ENCODE data around the gene OPCML.

The OPCML gene

DNA sequence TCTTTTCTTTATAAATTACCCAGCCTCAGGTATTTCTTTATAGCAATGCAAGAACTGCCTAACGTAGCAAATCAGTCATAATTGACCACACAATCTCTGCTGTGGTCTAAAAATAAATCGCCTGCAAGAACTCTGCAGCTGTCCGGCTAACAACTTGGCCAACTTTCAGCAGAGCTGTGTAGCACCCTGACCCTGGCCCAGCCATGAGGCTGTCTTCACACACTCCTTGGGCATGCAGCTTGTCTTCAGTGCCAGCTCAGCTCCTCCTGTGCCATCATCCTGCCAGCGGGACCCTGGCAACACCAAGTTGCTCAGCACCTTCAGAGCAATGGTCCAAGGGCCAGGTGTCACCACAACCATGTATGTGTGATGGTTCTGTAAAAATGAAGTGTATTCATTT is 355.6 kb downstream of the OPCML start:
- no peak for DNase-seq (ENCODE audit: low read depth)

GRCh38 chr11:133175103-133175502 is 357.2 kb downstream of the OPCML start:
- DNase-seq (ENCODE audit: low read depth): no peak

- no peak for DNase-seq (ENCODE audit: low read depth)
These were observed 358.4 kb downstream of the OPCML start for GRCh38 chr11:133173810-133174412.

DNA sequence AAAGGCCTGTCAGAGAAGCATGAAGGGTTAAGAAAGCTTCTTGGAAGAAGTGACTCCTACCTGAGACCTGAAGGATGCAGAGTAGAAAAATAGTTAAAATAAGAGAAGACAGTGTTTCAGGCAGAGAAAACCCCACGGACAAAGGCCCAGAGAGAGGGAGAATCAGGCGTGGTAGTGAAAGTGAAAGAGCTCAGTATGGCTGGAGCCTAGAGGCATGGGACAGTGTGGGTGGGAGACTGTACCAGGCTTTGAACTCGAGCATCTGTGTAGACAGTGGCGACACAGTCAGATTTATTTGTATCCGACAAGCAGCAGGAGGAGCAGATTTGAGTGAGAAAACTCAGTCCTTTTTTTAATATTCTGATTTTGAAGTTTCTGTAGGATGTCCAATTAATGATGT is 360.0 kb downstream of the OPCML start:
- DNase-seq (ENCODE audit: low read depth): no peak

- no peak for DNase-seq (ENCODE audit: low read depth)
These were observed 360.9 kb downstream of the OPCML start for GRCh38 chr11:133171374-133171773.

GRCh38 chr11:133168016-133168415 is 364.3 kb downstream of the OPCML start:
- DNase-seq (ENCODE audit: low read depth): no peak

DNA sequence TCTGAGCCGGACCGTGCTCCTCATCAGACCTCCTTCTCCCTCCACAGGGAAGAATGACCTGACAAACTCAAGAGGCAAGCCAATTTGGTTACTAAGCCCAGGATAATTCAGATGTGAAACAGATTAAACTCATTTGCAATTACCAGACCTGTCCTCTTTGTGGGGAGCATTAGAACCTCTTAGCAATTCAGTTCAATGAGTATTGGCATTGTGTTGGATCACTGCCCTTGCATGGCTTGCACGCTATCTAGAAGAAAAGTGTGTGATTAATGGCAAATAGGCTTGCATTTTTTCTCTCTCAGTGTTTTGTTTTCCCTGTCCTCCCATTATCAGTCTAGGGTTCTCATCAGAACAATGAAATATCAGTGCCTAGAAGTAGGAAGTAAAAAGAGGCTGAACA is 365.6 kb downstream of the OPCML start:
- no peak for DNase-seq (ENCODE audit: low read depth)

DNA sequence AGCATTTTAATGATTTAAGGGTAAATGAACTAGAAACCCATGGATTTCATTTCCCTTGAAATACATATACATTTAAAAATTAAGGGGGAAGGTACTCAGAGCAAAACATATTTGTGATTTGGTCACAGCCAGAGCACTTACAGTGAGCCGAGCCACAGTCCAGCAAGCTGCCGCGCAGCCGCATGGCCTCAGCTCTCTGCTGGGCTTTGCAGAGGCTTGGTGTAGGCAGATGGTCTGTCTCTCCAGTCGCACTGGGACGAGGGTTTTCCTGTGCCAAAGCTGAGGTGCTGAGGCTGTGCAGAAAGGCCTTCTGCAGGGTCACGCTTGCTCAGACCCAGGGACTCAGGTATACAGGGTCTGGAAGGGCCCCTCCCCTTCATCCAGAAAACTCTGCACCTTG is 367.3 kb downstream of the OPCML start:
- DNase-seq (ENCODE audit: low read depth): no peak

DNA sequence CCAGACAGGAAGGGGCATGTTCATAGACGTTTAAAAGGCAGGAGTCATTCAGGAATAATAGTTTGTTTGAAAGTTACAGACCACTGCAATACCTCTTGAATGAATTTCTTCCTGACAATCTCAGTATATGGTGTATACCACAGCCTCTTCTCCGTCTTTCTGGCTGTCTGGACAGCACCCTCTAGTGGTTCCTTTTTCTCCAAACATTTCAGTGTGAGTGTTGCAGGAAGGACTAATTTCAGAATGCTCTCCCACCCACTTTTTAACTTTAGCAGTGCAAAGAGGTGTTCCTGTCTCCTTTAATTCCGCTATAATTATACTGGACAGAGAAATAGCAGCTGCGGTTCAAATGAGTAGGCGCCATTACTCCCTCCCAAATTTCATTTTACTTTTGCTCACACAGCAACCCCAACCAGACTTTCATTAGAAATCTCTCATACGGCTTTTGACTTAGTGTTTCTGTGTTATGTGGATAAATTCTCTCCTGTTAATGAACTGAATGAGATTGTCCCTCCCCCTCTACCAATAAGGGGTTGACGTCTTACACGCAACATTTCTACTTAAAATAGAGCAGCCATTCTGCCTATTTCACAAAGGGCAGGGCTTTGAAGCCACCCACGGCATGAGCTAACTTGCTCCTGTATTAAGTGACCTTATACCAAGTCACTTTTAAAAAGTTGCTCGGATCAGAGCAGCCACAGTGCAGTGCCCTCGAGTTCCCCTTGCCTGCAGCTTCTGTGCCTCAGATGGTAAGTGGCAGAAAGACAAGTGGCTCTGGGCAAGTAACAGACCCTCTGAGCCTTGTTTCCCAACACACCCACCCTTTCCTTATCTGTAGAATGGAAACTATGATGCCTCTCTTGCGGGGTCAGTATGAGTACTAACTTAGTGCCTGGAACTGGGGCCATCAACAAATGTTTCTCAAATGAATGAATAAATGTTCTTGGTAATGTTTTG is 368.6 kb downstream of the OPCML start:
- no peak for DNase-seq (ENCODE audit: low read depth)

DNA sequence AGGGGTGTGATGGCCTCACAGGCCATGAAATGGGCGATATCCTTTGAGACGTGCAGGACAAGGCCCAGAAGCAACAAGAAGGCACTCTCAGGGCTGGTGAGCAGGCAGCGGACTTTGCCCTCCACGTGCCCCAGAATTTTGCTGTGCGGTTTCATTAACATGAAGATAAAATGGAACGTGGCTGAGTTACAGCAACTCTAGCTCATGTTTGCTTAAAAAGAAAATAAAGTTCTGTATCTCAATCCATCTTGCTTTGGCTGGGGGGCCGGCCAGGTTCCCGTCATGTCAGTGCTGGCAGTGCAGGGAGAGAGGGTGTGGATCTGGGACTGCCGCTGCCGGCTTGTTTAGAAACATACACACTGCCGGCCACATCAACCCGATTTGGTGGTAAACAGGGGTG is 370.1 kb downstream of the OPCML start:
- no peak for DNase-seq (ENCODE audit: low read depth)

- no peak for DNase-seq (ENCODE audit: low read depth)
These were observed 371.5 kb downstream of the OPCML start for GRCh38 chr11:133160754-133161153.

DNA sequence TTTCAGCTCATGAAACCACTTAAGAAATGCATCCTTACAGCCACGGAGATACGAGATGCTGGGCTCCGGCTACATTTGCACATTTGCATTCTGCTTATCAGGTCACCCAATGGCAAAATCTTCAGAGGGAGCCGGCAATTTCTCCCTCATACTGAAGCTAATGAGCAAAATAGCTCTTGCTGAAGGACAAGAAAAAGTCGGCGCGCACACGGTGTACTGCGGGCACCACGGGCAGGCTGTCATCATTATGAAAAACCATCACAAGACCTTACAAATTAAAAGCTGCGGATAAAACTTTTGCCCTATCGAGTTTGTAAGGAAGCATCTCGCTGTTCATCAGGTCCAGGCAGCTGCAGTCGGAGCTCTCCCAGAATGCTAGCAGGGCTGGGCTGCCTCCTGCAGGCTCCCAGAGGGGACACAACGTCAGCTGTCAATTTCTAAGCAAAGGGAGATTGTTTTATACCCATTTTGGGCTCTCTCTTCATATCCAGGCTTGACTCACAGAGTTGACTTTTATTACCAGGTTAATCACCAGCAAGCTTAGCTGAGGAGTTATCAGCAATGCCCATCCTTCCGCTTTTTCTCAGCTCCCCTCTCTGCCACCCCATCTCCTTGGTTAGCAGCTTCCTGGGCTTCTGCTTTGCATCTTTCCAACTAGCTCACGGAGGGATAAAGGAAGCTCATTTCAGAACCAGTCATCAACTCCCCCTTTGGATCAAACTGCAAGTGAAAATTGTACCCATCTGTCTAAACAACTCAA is 375.1 kb downstream of the OPCML start:
- no peak for DNase-seq (ENCODE audit: low read depth)

- DNase-seq (ENCODE audit: low read depth): no peak
These were observed 377.5 kb downstream of the OPCML start for GRCh38 chr11:133154781-133155180.

DNA sequence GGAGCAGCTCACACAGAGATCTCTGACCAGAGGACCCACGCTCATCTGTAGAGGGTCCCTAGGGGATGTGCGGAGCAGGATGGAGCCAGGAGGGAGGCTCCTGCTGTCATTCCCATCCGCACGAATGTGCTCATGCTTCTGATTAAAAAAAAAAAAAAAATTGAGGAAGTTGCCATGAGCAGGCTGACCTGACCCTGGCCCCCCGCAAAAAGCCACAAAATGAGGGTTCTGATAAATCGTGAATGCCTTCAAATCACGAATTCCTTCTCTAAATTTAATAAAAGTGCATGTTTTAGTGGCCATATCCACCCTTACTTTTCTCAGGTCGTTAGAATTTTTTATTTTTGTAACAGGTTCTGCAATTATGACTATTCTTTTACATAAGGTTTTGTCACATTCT is 378.2 kb downstream of the OPCML start:
- DNase-seq (ENCODE audit: low read depth): no peak

- DNase-seq (ENCODE audit: low read depth): no peak
These were observed 379.3 kb downstream of the OPCML start for GRCh38 chr11:133153031-133153430.

- DNase-seq (ENCODE audit: low read depth): no peak
These were observed 382.6 kb downstream of the OPCML start for GRCh38 chr11:133149698-133150097.

- DNase-seq (ENCODE audit: low read depth): no peak
These were observed 384.7 kb downstream of the OPCML start for GRCh38 chr11:133147625-133148024.

- DNase-seq (ENCODE audit: low read depth): no peak
These were observed 385.5 kb downstream of the OPCML start for GRCh38 chr11:133146697-133147306.

DNA sequence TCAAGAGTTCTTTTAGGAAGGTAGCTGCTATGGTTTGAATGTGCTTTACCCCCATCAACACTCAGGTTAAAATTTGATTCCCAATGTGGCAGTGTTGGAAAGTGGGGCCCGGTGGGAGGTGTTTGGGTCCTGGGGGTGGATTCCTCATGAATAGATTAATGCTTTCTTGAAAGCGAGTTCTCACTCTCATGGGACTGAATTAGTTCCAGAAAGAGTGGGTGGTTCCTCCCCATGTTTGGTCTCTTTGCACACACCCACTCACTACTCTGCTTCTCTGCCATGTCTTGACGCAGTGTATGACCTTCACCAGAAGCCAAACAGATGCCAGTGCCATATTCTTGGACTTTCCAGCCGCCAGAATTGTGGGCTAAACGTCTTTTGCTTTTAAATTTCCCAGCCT is 394.4 kb downstream of the OPCML start:
- no peak for DNase-seq (ENCODE audit: low read depth)

GRCh38 chr11:133137270-133137669 is 395.0 kb downstream of the OPCML start:
- DNase-seq (ENCODE audit: low read depth): no peak

DNA sequence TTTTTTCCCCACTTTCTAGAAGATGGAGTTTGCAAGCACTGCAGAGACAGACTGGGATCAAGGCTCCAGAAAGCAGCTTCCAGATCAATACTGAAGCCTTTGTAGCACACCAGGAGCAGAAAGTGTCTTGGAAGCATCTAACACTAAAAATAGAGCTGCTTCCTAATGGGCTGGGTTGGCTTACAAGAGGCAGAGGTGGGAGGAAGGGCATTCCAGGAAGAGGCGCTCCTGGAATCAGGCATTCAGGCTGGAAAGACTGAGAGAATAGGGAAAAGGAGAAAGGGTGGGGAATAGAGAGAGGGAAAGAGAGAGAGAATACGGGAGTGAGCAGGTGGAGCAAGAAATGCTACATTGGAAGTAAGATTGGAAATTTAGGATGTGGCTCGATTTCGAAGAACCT is 395.9 kb downstream of the OPCML start:
- DNase-seq (ENCODE audit: low read depth): no peak

All from T follicular helper cell (primary cell).